Activated T-cell treated with anti-CD3 and anti-CD28 coated beads, Interleukin-2, amount 50 U/mL, for 48 hours (primary cell): ENCODE results near the gene BTBD9.

Experiments used
- DNase-seq, 2 experiments: peaks; one replicate each; pipeline ENCODE4 v3.0.0-alpha.2; 2020

The BTBD9 gene

DNA sequence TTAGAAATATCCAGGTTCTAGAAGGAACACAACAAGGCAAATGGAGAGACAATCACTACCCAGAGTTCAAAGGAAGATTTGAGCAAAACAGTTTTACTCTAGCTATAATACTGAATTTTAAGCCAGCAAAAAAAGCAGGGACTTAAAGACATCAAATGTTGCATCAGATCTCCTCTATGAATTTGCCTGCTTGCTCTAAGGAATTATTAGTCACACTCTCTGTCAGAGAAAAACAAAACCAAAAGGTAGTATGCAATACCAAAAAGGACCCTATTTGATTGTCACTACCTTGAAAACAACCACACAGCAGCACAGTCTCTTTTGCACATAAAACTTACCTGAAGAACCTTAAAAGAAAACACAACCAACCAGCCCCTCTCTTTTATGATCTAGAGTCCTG, 46.3 kb downstream of the BTBD9 start:
- DNase-seq = no peak

GRCh38 chr6:38591439-38591838, 48.3 kb downstream of the BTBD9 start:
- DNase-seq = no peak

DNA sequence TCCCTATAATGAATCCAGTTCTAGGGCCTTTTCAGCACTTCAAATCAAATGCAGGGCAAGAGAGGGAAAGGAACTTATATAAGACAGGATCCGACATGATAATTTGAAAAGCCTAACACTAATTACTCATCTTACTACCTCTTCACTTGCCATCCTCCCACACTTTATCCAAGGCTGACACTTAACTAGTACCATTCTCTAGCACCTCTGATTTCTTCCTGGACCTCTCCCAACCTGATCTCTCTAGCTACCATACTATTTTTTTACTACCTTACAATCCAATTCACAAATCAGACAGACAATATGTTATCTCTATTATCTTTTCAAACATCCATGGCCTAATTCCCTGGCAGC, 50.4 kb downstream of the BTBD9 start:
- no peak for DNase-seq

GRCh38 chr6:38588631-38589366, 50.9 kb downstream of the BTBD9 start:
- no peak for DNase-seq

GRCh38 chr6:38587766-38588362, 51.9 kb downstream of the BTBD9 start:
- no peak for DNase-seq

GRCh38 chr6:38586992-38587391, 52.7 kb downstream of the BTBD9 start:
- DNase-seq = no peak

GRCh38 chr6:38584731-38585130, 55.0 kb downstream of the BTBD9 start:
- DNase-seq = no peak

DNA sequence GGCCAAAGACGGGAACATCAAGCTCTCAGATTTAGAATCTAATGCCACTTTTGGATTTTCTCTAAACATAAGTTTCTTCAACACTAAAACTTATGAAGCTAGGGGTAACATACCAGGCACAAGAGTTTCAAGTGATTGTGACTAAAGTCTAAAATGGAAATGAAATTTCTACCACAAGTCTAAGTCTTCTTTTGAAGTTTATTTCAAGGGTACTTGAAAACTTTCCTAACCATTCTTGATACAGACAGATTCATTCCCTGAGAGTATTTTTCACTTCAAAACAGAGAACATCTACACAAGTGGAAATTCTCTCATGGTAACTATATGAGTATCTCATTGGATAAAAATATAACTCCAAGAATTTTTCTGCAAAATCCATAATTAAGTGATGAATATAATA, 56.2 kb downstream of the BTBD9 start:
- DNase-seq = no peak

GRCh38 chr6:38580030-38580429, 59.7 kb downstream of the BTBD9 start:
- DNase-seq = no peak

DNA sequence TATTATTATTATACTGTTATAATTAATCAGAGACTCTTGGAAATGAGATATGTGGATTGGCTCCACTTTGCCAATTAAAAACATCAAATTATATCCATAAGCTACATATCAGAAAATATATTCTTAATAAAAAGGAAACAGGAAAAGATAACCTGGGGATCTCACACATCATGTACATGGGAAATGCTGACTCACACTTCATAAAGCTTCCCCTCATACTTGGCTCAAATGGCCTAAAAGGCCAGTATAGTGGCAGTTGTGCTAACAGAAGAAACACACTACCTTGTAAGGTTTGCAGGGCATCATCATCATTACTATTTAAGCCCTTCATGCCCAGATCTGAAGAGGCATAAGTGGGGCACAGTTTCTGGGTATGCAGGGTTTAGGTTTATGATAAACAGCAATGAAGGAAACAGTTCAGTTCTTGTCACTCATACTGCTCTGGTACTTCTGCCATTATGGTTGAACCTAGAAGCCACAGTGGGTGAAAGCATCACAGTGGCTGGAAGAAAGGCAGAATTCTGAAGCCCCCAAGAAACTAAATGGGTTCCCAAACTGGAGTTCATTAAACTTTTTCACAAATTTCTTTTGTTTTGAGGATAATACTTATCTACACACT, 60.6 kb downstream of the BTBD9 start:
- DNase-seq = no peak

- no peak for DNase-seq
Measured at GRCh38 chr6:38578075-38578474, 61.7 kb downstream of the BTBD9 start.

GRCh38 chr6:38577492-38577891, 62.2 kb downstream of the BTBD9 start:
- no peak for DNase-seq

- no peak for DNase-seq
Measured at GRCh38 chr6:38573801-38574395, 65.8 kb downstream of the BTBD9 start.

DNA sequence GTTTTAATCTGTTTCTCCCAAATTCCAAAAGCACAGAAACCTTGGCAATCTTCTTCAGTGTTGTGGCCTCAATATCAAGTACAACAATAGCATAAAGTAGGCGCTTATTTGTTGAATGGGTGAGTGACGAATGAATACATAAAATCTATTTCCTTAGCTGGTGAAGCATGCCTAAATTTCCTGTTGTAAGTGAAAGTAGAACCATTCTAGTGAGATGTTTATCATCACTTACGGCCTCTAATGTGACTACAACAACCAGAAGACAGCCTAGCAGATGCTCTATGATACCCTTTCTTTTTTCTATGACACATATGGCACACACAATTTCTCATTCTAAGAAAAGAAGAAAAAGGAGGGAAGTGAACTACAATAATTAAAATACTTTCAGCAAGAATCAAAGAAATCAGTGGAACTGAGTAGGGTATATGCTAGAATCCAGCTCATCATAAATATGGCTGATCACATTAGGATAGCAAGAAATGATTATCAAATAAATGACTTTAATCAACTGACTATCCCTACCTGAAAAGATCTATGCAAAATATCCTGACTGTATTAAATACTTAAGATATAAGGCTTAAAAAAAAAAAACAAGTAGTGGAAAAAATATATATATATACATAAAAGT, 67.4 kb downstream of the BTBD9 start:
- no peak for DNase-seq

DNA sequence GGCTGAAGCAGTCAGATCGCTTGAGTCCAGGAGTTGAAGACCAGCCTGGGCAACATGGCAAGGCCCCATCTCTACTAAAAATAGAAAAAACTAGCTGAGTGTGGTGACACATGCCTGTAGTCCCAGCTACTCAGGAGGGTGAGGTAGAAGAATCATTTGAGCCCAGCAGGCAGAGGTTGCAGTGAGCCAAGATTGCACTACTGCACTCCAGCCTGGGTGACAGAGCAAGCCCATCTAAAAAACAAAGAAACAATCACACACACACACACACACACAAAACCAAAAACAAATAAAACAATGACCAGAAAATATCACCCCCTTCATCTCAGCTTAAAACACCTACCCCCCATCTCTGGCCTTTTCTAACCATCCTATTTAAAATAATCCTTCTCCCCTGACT, 68.0 kb downstream of the BTBD9 start:
- DNase-seq = no peak

DNA sequence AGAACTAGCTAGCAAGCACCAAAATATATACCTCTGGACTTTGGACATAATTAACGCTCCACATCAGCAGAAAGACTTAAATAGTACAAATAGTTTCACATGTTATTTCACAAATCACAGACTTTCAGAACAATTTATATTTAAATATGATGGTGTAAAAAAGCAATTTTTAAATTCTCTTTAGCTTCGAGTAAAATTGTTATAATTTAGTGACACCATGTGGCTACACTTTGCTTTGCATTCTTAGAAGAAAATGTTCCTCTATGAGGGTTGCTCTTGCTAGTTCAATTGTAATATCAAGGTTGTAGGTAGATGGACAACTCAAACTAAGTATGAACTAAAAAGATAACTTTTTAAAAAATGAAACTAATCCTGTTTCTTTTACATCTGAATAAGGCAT, 69.0 kb downstream of the BTBD9 start:
- DNase-seq = no peak

DNA sequence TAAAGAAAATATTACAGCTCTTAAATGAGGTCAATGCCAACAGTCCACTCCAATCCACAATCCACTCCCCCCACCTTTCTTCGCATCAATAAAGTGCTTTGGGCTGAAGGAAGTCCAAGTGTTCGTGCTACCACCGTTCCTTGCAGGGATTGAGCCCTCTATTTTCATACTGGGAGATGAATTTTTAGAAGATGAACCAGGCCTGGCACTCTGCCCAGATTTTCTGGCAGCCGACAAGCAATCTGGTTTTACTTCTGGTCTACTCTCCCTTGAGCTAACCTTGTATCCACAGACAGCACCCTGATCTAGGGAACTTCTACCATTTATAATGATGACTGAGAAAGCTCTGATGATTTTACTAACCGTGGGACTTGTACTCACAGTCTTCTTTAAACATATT, 72.3 kb downstream of the BTBD9 start:
- DNase-seq = no peak

GRCh38 chr6:38566295-38567030, 73.3 kb downstream of the BTBD9 start:
- no peak for DNase-seq

DNA sequence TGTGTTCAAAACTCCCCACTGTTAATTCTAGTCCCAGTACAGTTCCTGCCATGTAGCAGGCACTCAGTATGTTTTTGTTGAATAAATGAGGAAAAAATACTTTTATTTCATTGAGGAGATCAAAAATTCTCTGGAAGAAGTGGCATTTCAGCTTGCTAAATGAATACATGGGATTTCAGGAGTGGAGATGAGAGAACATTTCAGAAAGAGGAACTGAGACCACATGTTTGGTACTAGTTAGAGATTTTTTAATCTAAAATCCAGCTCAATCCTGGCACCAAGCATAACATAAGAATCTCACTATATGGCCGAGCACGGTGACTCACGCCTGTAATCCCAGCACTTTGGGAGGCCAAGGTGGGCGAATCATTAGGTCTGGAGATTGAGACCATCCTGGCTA, 75.4 kb downstream of the BTBD9 start:
- DNase-seq = no peak

GRCh38 chr6:38555606-38556005, 84.1 kb downstream of the BTBD9 start:
- no peak for DNase-seq

GRCh38 chr6:38554700-38555413, 84.9 kb downstream of the BTBD9 start:
- DNase-seq = no peak

DNA sequence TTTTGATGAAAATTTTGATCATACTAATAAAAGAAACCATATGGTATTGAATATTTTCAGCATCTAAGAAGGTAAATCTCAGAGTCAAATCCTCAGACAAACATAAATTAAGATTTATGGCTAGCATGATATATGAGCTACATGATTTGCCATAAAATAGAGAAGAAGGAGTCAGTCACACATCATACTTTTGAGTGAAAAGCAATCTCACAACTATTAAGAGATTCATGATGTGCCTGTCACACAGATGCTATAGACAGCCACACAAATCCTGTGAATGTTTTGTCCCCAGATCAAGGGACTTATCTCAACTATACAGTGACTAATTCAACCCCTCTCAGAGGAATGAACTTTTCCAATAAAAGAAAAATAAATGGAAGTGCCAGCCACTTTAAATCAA, 85.7 kb downstream of the BTBD9 start:
- DNase-seq = no peak
